ENCODE data around the gene CACNB4. TPM values are rescaled to one million over a fixed set of nuclear protein-coding genes. Genes with fewer than 3 reads are reported as not detected.
"Not testable (repeated sequence)": the region's sequence is repeated elsewhere in the genome, so short reads cannot be mapped to it uniquely, and the experiment has no call there.

CACNB4 gene
- total RNA-seq, 1 donor from 2014 or later: 7.8 TPM

DNA sequence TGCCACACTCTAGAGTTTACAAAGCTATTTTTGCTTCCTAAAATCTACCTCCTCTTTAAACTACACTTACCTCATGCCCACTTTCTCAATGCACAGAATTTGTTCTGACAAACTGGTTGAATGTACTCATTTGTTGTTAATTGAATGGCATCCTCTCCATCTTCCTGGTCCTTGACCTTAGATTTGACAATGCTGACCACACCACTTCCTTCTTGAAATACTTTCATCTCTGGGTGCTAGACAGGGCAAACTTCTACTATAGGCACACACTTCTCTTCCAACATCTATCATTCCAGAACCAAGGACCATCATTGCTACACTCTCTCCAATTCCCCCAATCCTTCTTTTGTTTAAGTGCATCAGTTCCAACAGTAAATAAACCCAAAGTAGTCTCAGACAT, 292.9 kb downstream of the CACNB4 start:
- Histone ChIP-seq H3K4me3 (ENCODE audit: low read length in 3 of 3) (no peak overlapping the region), H3K27ac (ENCODE audit: low read depth, low read length) (no peak overlapping the region), H3K4me1 (ENCODE audit: control insufficient read depth in 3 of 3, insufficient read depth in 3 of 3, low read length in 3 of 3) (peaks cover 0 to 6% (median 0%) of the 10 kb centered on the region in 3 donors), H3K9ac (ENCODE audit: low read depth in 1 of 3, low read length in 3 of 3) (no peak overlapping the region), H3K27me3 (ENCODE audit: control insufficient read depth in 3 of 3, insufficient read depth in 3 of 3, low read length in 3 of 3) (no peaks in the 10 kb centered on the region), H3K36me3 (ENCODE audit: control insufficient read depth in 3 of 3, insufficient read depth in 3 of 3, low read length in 3 of 3) (peaks cover 0 to 22% (median 22%) of the 10 kb centered on the region in 3 donors), H3K9me3 (ENCODE audit: control insufficient read depth in 3 of 3, low read length in 3 of 3) (no peaks in the 10 kb centered on the region)

DNA sequence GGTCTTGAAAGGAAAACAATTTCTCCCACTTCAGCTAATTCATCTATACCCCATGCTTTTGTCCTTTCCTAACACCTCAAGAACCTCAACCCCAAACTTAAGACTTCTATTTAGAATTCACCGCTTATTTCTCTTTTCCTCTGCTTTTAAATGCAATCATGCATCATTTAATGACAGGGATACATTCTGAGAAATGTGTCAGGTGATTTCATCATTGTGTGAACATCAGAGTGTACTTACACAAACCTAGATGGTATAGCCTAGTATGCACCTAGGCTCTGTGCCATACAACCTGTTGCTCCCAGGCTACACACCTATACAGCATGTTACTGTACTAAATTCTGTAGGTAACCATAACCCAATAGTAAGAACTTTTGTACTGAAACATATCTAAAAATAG, 293.5 kb downstream of the CACNB4 start:
- Histone ChIP-seq H3K9me3 (ENCODE audit: control insufficient read depth in 3 of 3, low read length in 3 of 3) (no peaks in the 10 kb centered on the region), H3K36me3 (ENCODE audit: control insufficient read depth in 3 of 3, insufficient read depth in 3 of 3, low read length in 3 of 3) (peaks cover 0 to 22% (median 16%) of the 10 kb centered on the region in 3 donors), H3K27ac (ENCODE audit: low read depth, low read length) (no peak overlapping the region), H3K4me1 (ENCODE audit: control insufficient read depth in 3 of 3, insufficient read depth in 3 of 3, low read length in 3 of 3) (peaks cover 0 to 6% (median 0%) of the 10 kb centered on the region in 3 donors), H3K27me3 (ENCODE audit: control insufficient read depth in 3 of 3, insufficient read depth in 3 of 3, low read length in 3 of 3) (no peaks in the 10 kb centered on the region), H3K4me3 (ENCODE audit: low read length in 3 of 3) (no peak overlapping the region), H3K9ac (ENCODE audit: low read depth in 1 of 3, low read length in 3 of 3) (no peak overlapping the region)

- H3K4me3 ChIP-seq (ENCODE audit: low read length in 3 of 3): no peak overlapping the region
- peaks cover 0 to 6% (median 0%) of the 10 kb centered on the region in 3 donors for H3K4me1 ChIP-seq (ENCODE audit: control insufficient read depth in 3 of 3, insufficient read depth in 3 of 3, low read length in 3 of 3)
- no peak overlapping the region for H3K9ac ChIP-seq (ENCODE audit: low read depth in 1 of 3, low read length in 3 of 3)
- H3K27ac ChIP-seq (ENCODE audit: low read depth, low read length): no peak overlapping the region
- H3K27me3 ChIP-seq (ENCODE audit: control insufficient read depth in 3 of 3, insufficient read depth in 3 of 3, low read length in 3 of 3): no peaks in the 10 kb centered on the region
- H3K36me3 ChIP-seq (ENCODE audit: control insufficient read depth in 3 of 3, insufficient read depth in 3 of 3, low read length in 3 of 3): peaks cover 0 to 22% (median 16%) of the 10 kb centered on the region in 3 donors
- H3K9me3 ChIP-seq (ENCODE audit: control insufficient read depth in 3 of 3, low read length in 3 of 3): no peaks in the 10 kb centered on the region
Measured at GRCh38 chr2:151803811-151804210, 295.0 kb downstream of the CACNB4 start.

- Histone ChIP-seq H3K4me3 (ENCODE audit: low read length in 3 of 3) (no peak overlapping the region), H3K9ac (ENCODE audit: low read depth in 1 of 3, low read length in 3 of 3) (no peak overlapping the region), H3K27me3 (ENCODE audit: control insufficient read depth in 3 of 3, insufficient read depth in 3 of 3, low read length in 3 of 3) (no peaks in the 10 kb centered on the region), H3K4me1 (ENCODE audit: control insufficient read depth in 3 of 3, insufficient read depth in 3 of 3, low read length in 3 of 3) (no peaks in the 10 kb centered on the region), H3K9me3 (ENCODE audit: control insufficient read depth in 3 of 3, low read length in 3 of 3) (no peaks in the 10 kb centered on the region), H3K36me3 (ENCODE audit: control insufficient read depth in 3 of 3, insufficient read depth in 3 of 3, low read length in 3 of 3) (peaks cover 0 to 22% (median 16%) of the 10 kb centered on the region in 3 donors), H3K27ac (ENCODE audit: low read depth, low read length) (no peak overlapping the region)
Measured at GRCh38 chr2:151802315-151802714, 296.5 kb downstream of the CACNB4 start.

DNA sequence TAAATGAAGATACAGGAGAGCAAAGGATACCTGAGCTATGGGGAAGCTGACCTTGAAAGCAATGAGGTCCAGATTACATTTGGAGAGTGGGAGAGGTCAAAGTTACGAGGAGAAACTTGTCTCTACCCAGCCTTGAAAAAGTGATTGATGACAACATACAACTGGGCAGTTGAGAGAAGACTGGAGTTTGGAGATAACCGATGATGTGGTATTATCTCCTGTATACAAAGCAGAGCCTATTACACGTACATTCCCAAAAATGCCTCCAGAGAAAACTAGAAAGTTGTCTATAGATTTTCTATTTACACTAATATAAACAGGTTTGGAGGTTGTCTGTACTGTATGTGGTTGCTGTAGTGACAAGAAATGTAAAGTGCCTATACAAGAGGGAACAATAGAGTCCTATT, 299.0 kb downstream of the CACNB4 start:
- peaks cover 0 to 3% (median 0%) of the 10 kb centered on the region in 3 donors for H3K4me1 ChIP-seq (ENCODE audit: control insufficient read depth in 3 of 3, insufficient read depth in 3 of 3, low read length in 3 of 3)
- no peak overlapping the region for H3K4me3 ChIP-seq (ENCODE audit: low read length in 3 of 3)
- H3K27me3 ChIP-seq (ENCODE audit: control insufficient read depth in 3 of 3, insufficient read depth in 3 of 3, low read length in 3 of 3): no peaks in the 10 kb centered on the region
- no peak overlapping the region for H3K27ac ChIP-seq (ENCODE audit: low read depth, low read length)
- peaks cover 0 to 7% (median 6%) of the 10 kb centered on the region in 3 donors for H3K36me3 ChIP-seq (ENCODE audit: control insufficient read depth in 3 of 3, insufficient read depth in 3 of 3, low read length in 3 of 3)
- H3K9ac ChIP-seq (ENCODE audit: low read depth in 1 of 3, low read length in 3 of 3): no peak overlapping the region
- H3K9me3 ChIP-seq (ENCODE audit: control insufficient read depth in 3 of 3, low read length in 3 of 3): no peaks in the 10 kb centered on the region

- H3K4me3 ChIP-seq (ENCODE audit: low read length in 3 of 3): no peak overlapping the region
- H3K27ac ChIP-seq (ENCODE audit: low read depth, low read length): peak overlapping the region; percentile 19
- H3K36me3 ChIP-seq (ENCODE audit: control insufficient read depth in 3 of 3, insufficient read depth in 3 of 3, low read length in 3 of 3): peaks cover 0 to 3% (median 3%) of the 10 kb centered on the region in 3 donors
- no peaks in the 10 kb centered on the region for H3K9me3 ChIP-seq (ENCODE audit: control insufficient read depth in 3 of 3, low read length in 3 of 3)
- no peak overlapping the region for H3K9ac ChIP-seq (ENCODE audit: low read depth in 1 of 3, low read length in 3 of 3)
- H3K27me3 ChIP-seq (ENCODE audit: control insufficient read depth in 3 of 3, insufficient read depth in 3 of 3, low read length in 3 of 3): no peaks in the 10 kb centered on the region
- peaks cover 0 to 3% (median 0%) of the 10 kb centered on the region in 3 donors for H3K4me1 ChIP-seq (ENCODE audit: control insufficient read depth in 3 of 3, insufficient read depth in 3 of 3, low read length in 3 of 3)
Measured at GRCh38 chr2:151796774-151797173, 302.1 kb downstream of the CACNB4 start.

DNA sequence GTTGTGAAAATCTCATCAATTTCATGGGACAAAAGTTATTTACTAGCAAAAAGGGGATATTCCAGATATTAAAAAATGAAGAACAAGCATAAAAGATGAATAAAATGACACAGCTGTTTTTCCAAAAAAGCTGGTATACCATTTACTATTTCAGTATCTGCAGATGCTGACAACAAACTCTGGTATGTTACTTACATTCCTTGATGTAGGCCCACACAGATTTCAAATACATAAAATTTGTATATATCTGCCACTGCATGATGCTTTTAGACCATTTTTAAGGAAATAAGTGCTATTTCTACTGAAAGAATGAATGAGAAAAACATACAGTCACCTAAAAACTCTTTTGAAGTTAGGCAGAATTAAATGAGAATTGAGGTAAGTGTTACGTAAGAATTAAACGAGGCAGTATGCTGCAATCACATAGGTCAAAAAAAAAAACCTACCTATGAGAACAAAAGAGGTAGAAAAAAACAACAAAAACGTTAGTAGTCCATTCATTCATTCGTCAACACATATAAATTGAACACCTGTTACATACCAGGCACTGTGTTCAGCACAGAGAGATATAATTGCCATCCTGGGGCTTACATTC, 303.1 kb downstream of the CACNB4 start:
- H3K9me3 ChIP-seq (ENCODE audit: control insufficient read depth in 3 of 3, low read length in 3 of 3): no peaks in the 10 kb centered on the region
- H3K9ac ChIP-seq (ENCODE audit: low read depth in 1 of 3, low read length in 3 of 3): no peak overlapping the region
- H3K4me3 ChIP-seq (ENCODE audit: low read length in 3 of 3): no peak overlapping the region
- peaks cover 0 to 3% (median 0%) of the 10 kb centered on the region in 3 donors for H3K4me1 ChIP-seq (ENCODE audit: control insufficient read depth in 3 of 3, insufficient read depth in 3 of 3, low read length in 3 of 3)
- no peaks in the 10 kb centered on the region for H3K27me3 ChIP-seq (ENCODE audit: control insufficient read depth in 3 of 3, insufficient read depth in 3 of 3, low read length in 3 of 3)
- H3K27ac ChIP-seq (ENCODE audit: low read depth, low read length): no peak overlapping the region
- H3K36me3 ChIP-seq (ENCODE audit: control insufficient read depth in 3 of 3, insufficient read depth in 3 of 3, low read length in 3 of 3): peaks cover 0 to 3% (median 0%) of the 10 kb centered on the region in 3 donors

DNA sequence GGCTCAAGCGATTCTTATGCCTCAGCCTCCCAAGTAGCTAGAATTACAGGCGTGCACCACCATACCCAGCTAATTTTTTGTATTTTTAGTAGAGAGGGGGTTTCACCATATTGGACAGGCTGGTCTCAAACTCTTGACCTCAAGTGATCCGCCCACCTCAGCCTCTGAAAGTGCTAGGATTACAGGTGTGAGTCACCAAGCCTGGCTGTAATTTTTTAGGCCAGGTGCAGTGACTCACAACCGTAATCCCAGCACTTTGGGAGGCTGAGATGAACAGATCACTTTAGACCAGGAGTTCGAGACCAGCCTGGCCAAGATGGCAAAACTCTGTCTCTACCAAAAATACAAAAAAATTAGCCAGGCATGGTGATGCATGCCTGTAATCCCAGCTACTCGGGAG, 304.4 kb downstream of the CACNB4 start:
- H3K4me1 ChIP-seq (ENCODE audit: control insufficient read depth in 3 of 3, insufficient read depth in 3 of 3, low read length in 3 of 3); H3K9ac ChIP-seq (ENCODE audit: low read depth in 1 of 3, low read length in 3 of 3); H3K27ac ChIP-seq (ENCODE audit: low read depth, low read length); H3K4me3 ChIP-seq (ENCODE audit: low read length in 3 of 3); H3K36me3 ChIP-seq (ENCODE audit: control insufficient read depth in 3 of 3, insufficient read depth in 3 of 3, low read length in 3 of 3); H3K27me3 ChIP-seq (ENCODE audit: control insufficient read depth in 3 of 3, insufficient read depth in 3 of 3, low read length in 3 of 3); H3K9me3 ChIP-seq (ENCODE audit: control insufficient read depth in 3 of 3, low read length in 3 of 3): not testable (repeated sequence)

GRCh38 chr2:151793123-151793522, 305.7 kb downstream of the CACNB4 start:
- Histone ChIP-seq H3K27me3 (ENCODE audit: control insufficient read depth in 3 of 3, insufficient read depth in 3 of 3, low read length in 3 of 3) (no peaks in the 10 kb centered on the region), H3K9me3 (ENCODE audit: control insufficient read depth in 3 of 3, low read length in 3 of 3) (no peaks in the 10 kb centered on the region), H3K36me3 (ENCODE audit: control insufficient read depth in 3 of 3, insufficient read depth in 3 of 3, low read length in 3 of 3) (peaks cover 0 to 3% (median 0%) of the 10 kb centered on the region in 3 donors), H3K4me1 (ENCODE audit: control insufficient read depth in 3 of 3, insufficient read depth in 3 of 3, low read length in 3 of 3) (peaks cover 0 to 4% (median 0%) of the 10 kb centered on the region in 3 donors), H3K9ac (ENCODE audit: low read depth in 1 of 3, low read length in 3 of 3) (no peak overlapping the region), H3K4me3 (ENCODE audit: low read length in 3 of 3) (no peak overlapping the region), H3K27ac (ENCODE audit: low read depth, low read length) (no peak overlapping the region)

DNA sequence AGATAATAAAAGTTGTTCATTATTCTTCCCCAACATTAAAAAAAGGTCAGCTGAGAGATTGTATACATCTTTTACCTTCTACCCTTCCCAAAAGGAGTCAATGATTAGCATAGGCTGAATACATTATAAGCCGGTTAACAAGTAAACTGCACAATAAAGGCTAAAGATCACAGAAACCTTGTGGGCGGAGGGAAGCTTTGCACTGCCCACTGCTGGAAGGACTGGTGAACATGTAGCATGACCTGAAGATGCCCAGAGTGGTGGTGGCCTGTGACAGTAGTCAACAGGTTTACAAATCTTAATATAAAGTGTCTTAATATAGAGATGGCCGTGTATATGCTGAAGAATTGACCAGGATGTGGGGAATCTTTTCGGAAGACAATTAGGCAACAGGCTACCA, 306.3 kb downstream of the CACNB4 start:
- Histone ChIP-seq H3K9ac (ENCODE audit: low read depth in 1 of 3, low read length in 3 of 3) (no peak overlapping the region), H3K4me1 (ENCODE audit: control insufficient read depth in 3 of 3, insufficient read depth in 3 of 3, low read length in 3 of 3) (peaks cover 0 to 7% (median 0%) of the 10 kb centered on the region in 3 donors), H3K4me3 (ENCODE audit: low read length in 3 of 3) (no peak overlapping the region), H3K27me3 (ENCODE audit: control insufficient read depth in 3 of 3, insufficient read depth in 3 of 3, low read length in 3 of 3) (no peaks in the 10 kb centered on the region), H3K27ac (ENCODE audit: low read depth, low read length) (no peak overlapping the region), H3K36me3 (ENCODE audit: control insufficient read depth in 3 of 3, insufficient read depth in 3 of 3, low read length in 3 of 3) (peaks cover 0 to 3% (median 0%) of the 10 kb centered on the region in 3 donors), H3K9me3 (ENCODE audit: control insufficient read depth in 3 of 3, low read length in 3 of 3) (no peaks in the 10 kb centered on the region)

All from skeletal muscle tissue (tissue), 4 donors.